ENCODE results near the gene PDIA5.
"Not testable (repeated sequence)": the region's sequence is repeated elsewhere in the genome, so short reads cannot be mapped to it uniquely, and the experiment has no call there.

The PDIA5 gene

GRCh38 chr3:123094516-123095313 lies 27.9 kb downstream of the PDIA5 start:
- no peak for DNase-seq

- no peak for DNase-seq
These were observed 29.3 kb downstream of the PDIA5 start for GRCh38 chr3:123096126-123096525.

GRCh38 chr3:123096731-123097130 lies 29.9 kb downstream of the PDIA5 start:
- DNase-seq: peak; percentile 93 to 97

GRCh38 chr3:123098426-123099330 lies 31.9 kb downstream of the PDIA5 start:
- DNase-seq: peak; percentile 83 to 84

- peak; percentile 33 to 67 for DNase-seq
These were observed 32.7 kb downstream of the PDIA5 start for GRCh38 chr3:123099331-123100192.

GRCh38 chr3:123100193-123100776 lies 33.5 kb downstream of the PDIA5 start:
- DNase-seq: peak; percentile 87 to 95

- peak in 1 of 2 experiments; percentile 20 for DNase-seq
These were observed 35.4 kb downstream of the PDIA5 start for GRCh38 chr3:123102249-123102648.

- peak; percentile 76 to 94 for DNase-seq
These were observed 36.0 kb downstream of the PDIA5 start for GRCh38 chr3:123102826-123103225.

GRCh38 chr3:123104550-123104949 lies 37.7 kb downstream of the PDIA5 start:
- DNase-seq: peak in 1 of 2 experiments; percentile 26

GRCh38 chr3:123105201-123106189 lies 38.7 kb downstream of the PDIA5 start:
- DNase-seq: peak; percentile 66 to 88

GRCh38 chr3:123110282-123110975 lies 43.6 kb downstream of the PDIA5 start:
- DNase-seq: peak; percentile 98

GRCh38 chr3:123110976-123111615 lies 44.3 kb downstream of the PDIA5 start:
- DNase-seq: peak; percentile 97 to 98

GRCh38 chr3:123111640-123112039 lies 44.8 kb downstream of the PDIA5 start:
- no peak for DNase-seq

GRCh38 chr3:123112232-123112631 lies 45.4 kb downstream of the PDIA5 start:
- peak in 1 of 2 experiments; percentile 31 for DNase-seq

GRCh38 chr3:123112656-123113055 lies 45.8 kb downstream of the PDIA5 start:
- not testable (repeated sequence) for DNase-seq

- no peak for DNase-seq
These were observed 47.1 kb downstream of the PDIA5 start for GRCh38 chr3:123113889-123114450.

GRCh38 chr3:123116116-123116515 lies 49.3 kb downstream of the PDIA5 start:
- no peak for DNase-seq

GRCh38 chr3:123119388-123119787 lies 52.6 kb downstream of the PDIA5 start:
- no peak for DNase-seq

GRCh38 chr3:123119802-123120201 lies 53.0 kb downstream of the PDIA5 start:
- DNase-seq: peak; percentile 96 to 99
